ENCODE measurements around the gene ZNF331. TPM values are rescaled to one million over a fixed set of nuclear protein-coding genes. Genes with fewer than 3 reads are reported as not detected.

Gene ZNF331
- total RNA-seq, 5 donors from 2014 or later (not counting 1 experiment from before 2014, with no cell fraction given) = 35.9 to 455 (median 48.5) TPM

- Mint-ChIP-seq H3K4me1 (no peaks in the 10 kb centered on the region), H3K4me3 (no peak overlapping the region), H3K36me3 (no peaks in the 10 kb centered on the region), H3K27me3 (no peaks in the 10 kb centered on the region), H3K27ac (no peak overlapping the region), H3K9me3 (peaks cover 8 to 11% (median 10%) of the 10 kb centered on the region in 3 donors)
- ChIA-PET POLR2A (no interaction called here), CTCF (no interaction called here)
- Histone ChIP-seq H3K4me3 (ENCODE audit: control insufficient read depth in 1 of 2, extremely low read depth in 1 of 2, low read length in 1 of 2) (no peak overlapping the region), H3K27ac (ENCODE audit: low read length) (no peak overlapping the region), H3K9me3 (no peaks in the 10 kb centered on the region), H3K4me1 (ENCODE audit: control insufficient read depth in 1 of 2, extremely low read depth in 1 of 2, insufficient read depth in 2 of 2, low read length in 2 of 2) (no peaks in the 10 kb centered on the region), H3K36me3 (ENCODE audit: control insufficient read depth in 2 of 2, extremely low read depth in 1 of 2, insufficient read depth in 1 of 2, low read length in 1 of 2) (no peaks in the 10 kb centered on the region), H3K27me3 (replicated peaks in 1 of 2; ENCODE audit: control insufficient read depth in 2 of 2, extremely low read depth in 1 of 2, insufficient read depth in 2 of 2, low read length in 1 of 2) (no peaks in the 10 kb centered on the region)
- DNase-seq (no peak), ATAC-seq (replicated peaks in 1 of 4) (no peak)
- 95% methylated on average over 5 of the region's 14 CpGs for WGBS (ENCODE audit: insufficient coverage)
These were observed 75.0 kb downstream of the ZNF331 start for GRCh38 chr19:53612762-53613526.

- Histone ChIP-seq H3K36me3 (ENCODE audit: control insufficient read depth in 2 of 2, extremely low read depth in 1 of 2, insufficient read depth in 1 of 2, low read length in 1 of 2) (no peaks in the 10 kb centered on the region), H3K4me3 (ENCODE audit: control insufficient read depth in 1 of 2, extremely low read depth in 1 of 2, low read length in 1 of 2) (no peak overlapping the region), H3K9me3 (no peaks in the 10 kb centered on the region), H3K27me3 (replicated peaks in 1 of 2; ENCODE audit: control insufficient read depth in 2 of 2, extremely low read depth in 1 of 2, insufficient read depth in 2 of 2, low read length in 1 of 2) (no peaks in the 10 kb centered on the region), H3K27ac (ENCODE audit: low read length) (no peak overlapping the region), H3K4me1 (ENCODE audit: control insufficient read depth in 1 of 2, extremely low read depth in 1 of 2, insufficient read depth in 2 of 2, low read length in 2 of 2) (no peaks in the 10 kb centered on the region)
- ChIA-PET POLR2A (interaction anchor here in 1 of 2 donors (0.6 kb wide), 1 partner anchor 579 kb away, joined by 3 read pairs; no protein-coding TSS in a partner anchor), CTCF (no interaction called here)
- whole genome bisulfite sequencing (ENCODE audit: insufficient coverage) = 50% methylated on average over 1 of the region's 8 CpGs
- DNase-seq (no peak), ATAC-seq (replicated peaks in 1 of 4) (no peak)
- H3K4me3 Mint-ChIP-seq = no peak overlapping the region
- no peak overlapping the region for H3K27ac Mint-ChIP-seq
- no peaks in the 10 kb centered on the region for H3K36me3 Mint-ChIP-seq
- H3K9me3 Mint-ChIP-seq = peaks cover 0 to 13% (median 3%) of the 10 kb centered on the region in 3 donors
- no peaks in the 10 kb centered on the region for H3K27me3 Mint-ChIP-seq
- no peaks in the 10 kb centered on the region for H3K4me1 Mint-ChIP-seq
These were observed 84.2 kb downstream of the ZNF331 start for GRCh38 chr19:53621885-53622740.

- Mint-ChIP-seq H3K36me3 (no peaks in the 10 kb centered on the region), H3K9me3 (peaks cover 0 to 10% (median 3%) of the 10 kb centered on the region in 3 donors), H3K27me3 (no peaks in the 10 kb centered on the region), H3K27ac (no peak overlapping the region), H3K4me1 (no peaks in the 10 kb centered on the region), H3K4me3 (no peak overlapping the region)
- ATAC-seq (replicated peaks in 1 of 4) (no peak), DNase-seq (no peak)
- POLR2A ChIA-PET = no interaction called here
- no peaks in the 10 kb centered on the region for H3K4me1 ChIP-seq (ENCODE audit: control insufficient read depth in 1 of 2, extremely low read depth in 1 of 2, insufficient read depth in 2 of 2, low read length in 2 of 2)
- H3K36me3 ChIP-seq (ENCODE audit: control insufficient read depth in 2 of 2, extremely low read depth in 1 of 2, insufficient read depth in 1 of 2, low read length in 1 of 2) = no peaks in the 10 kb centered on the region
- H3K27me3 ChIP-seq (replicated peaks in 1 of 2; ENCODE audit: control insufficient read depth in 2 of 2, extremely low read depth in 1 of 2, insufficient read depth in 2 of 2, low read length in 1 of 2) = no peaks in the 10 kb centered on the region
- 78% methylated on average over 10 of the region's 16 CpGs for WGBS (ENCODE audit: insufficient coverage)
- H3K4me3 ChIP-seq (ENCODE audit: control insufficient read depth in 1 of 2, extremely low read depth in 1 of 2, low read length in 1 of 2) = no peak overlapping the region
- CTCF ChIA-PET = no interaction called here
- H3K9me3 ChIP-seq = no peaks in the 10 kb centered on the region
- no peak overlapping the region for H3K27ac ChIP-seq (ENCODE audit: low read length)
These were observed 87.0 kb downstream of the ZNF331 start for GRCh38 chr19:53624771-53625545.

- Mint-ChIP-seq H3K27me3 (no peaks in the 10 kb centered on the region), H3K27ac (no peak overlapping the region), H3K9me3 (peaks cover 0 to 10% (median 3%) of the 10 kb centered on the region in 3 donors), H3K4me1 (no peaks in the 10 kb centered on the region), H3K36me3 (no peaks in the 10 kb centered on the region), H3K4me3 (no peak overlapping the region)
- Histone ChIP-seq H3K4me1 (ENCODE audit: control insufficient read depth in 1 of 2, extremely low read depth in 1 of 2, insufficient read depth in 2 of 2, low read length in 2 of 2) (no peaks in the 10 kb centered on the region), H3K27ac (ENCODE audit: low read length) (no peak overlapping the region), H3K27me3 (replicated peaks in 1 of 2; ENCODE audit: control insufficient read depth in 2 of 2, extremely low read depth in 1 of 2, insufficient read depth in 2 of 2, low read length in 1 of 2) (no peaks in the 10 kb centered on the region), H3K36me3 (ENCODE audit: control insufficient read depth in 2 of 2, extremely low read depth in 1 of 2, insufficient read depth in 1 of 2, low read length in 1 of 2) (no peaks in the 10 kb centered on the region), H3K9me3 (no peaks in the 10 kb centered on the region), H3K4me3 (ENCODE audit: control insufficient read depth in 1 of 2, extremely low read depth in 1 of 2, low read length in 1 of 2) (no peak overlapping the region)
- ChIA-PET POLR2A (no interaction called here), CTCF (no interaction called here)
- ATAC-seq (replicated peaks in 1 of 4) (no peak), DNase-seq (no peak)
- 96% methylated on average over 9 of the region's 9 CpGs for WGBS (ENCODE audit: insufficient coverage)
These were observed 88.5 kb downstream of the ZNF331 start for GRCh38 chr19:53626486-53626885.

GRCh38 chr19:53626976-53627375 is 89.0 kb downstream of the ZNF331 start:
- ATAC-seq (replicated peaks in 1 of 4) (no peak), DNase-seq (no peak)
- no peak overlapping the region for H3K27ac Mint-ChIP-seq
- peaks cover 5 to 12% (median 7%) of the 10 kb centered on the region in 3 donors for H3K9me3 Mint-ChIP-seq
- no peaks in the 10 kb centered on the region for H3K4me1 Mint-ChIP-seq
- H3K4me3 Mint-ChIP-seq = no peak overlapping the region
- Histone ChIP-seq H3K9me3 (no peaks in the 10 kb centered on the region), H3K4me3 (ENCODE audit: control insufficient read depth in 1 of 2, extremely low read depth in 1 of 2, low read length in 1 of 2) (no peak overlapping the region), H3K27me3 (replicated peaks in 1 of 2; ENCODE audit: control insufficient read depth in 2 of 2, extremely low read depth in 1 of 2, insufficient read depth in 2 of 2, low read length in 1 of 2) (no peaks in the 10 kb centered on the region), H3K36me3 (ENCODE audit: control insufficient read depth in 2 of 2, extremely low read depth in 1 of 2, insufficient read depth in 1 of 2, low read length in 1 of 2) (no peaks in the 10 kb centered on the region), H3K27ac (ENCODE audit: low read length) (no peak overlapping the region), H3K4me1 (ENCODE audit: control insufficient read depth in 1 of 2, extremely low read depth in 1 of 2, insufficient read depth in 2 of 2, low read length in 2 of 2) (no peaks in the 10 kb centered on the region)
- 71% methylated on average over 2 of the region's 6 CpGs for WGBS (ENCODE audit: insufficient coverage)
- H3K27me3 Mint-ChIP-seq = no peaks in the 10 kb centered on the region
- POLR2A ChIA-PET = no interaction called here
- no peaks in the 10 kb centered on the region for H3K36me3 Mint-ChIP-seq
- CTCF ChIA-PET = interaction anchor here in 1 of 2 donors (0.6 kb wide), 1 partner anchor 9 kb away, joined by 3 read pairs; no protein-coding TSS in a partner anchor

Measured in T-cell (primary cell).